HG03097 (cell line): Measurements from ENCODE around the gene CLNK.
"Not testable (repeated sequence)": the region's sequence is repeated elsewhere in the genome, so short reads cannot be mapped to it uniquely, and the experiment has no call there.

Experiments used
- ATAC-seq: cut with Tn5 transposase; IDR thresholded peaks from one replicate; pipeline ENCODE4 v1.9.1; 2021; ENCODE audit not compliant: unreplicated experiment, low FRiP score

CLNK gene

GRCh38 chr4:10614926-10615325 is 69.6 kb downstream of the CLNK start:
- not testable (repeated sequence) for ATAC-seq

GRCh38 chr4:10613926-10614478 is 70.6 kb downstream of the CLNK start:
- no peak for ATAC-seq

GRCh38 chr4:10612476-10612875 is 72.1 kb downstream of the CLNK start:
- ATAC-seq = no peak

GRCh38 chr4:10611673-10612072 is 72.9 kb downstream of the CLNK start:
- ATAC-seq = no peak

- no peak for ATAC-seq
These were observed 75.9 kb downstream of the CLNK start for GRCh38 chr4:10608501-10609219.

GRCh38 chr4:10607206-10607605 is 77.4 kb downstream of the CLNK start:
- ATAC-seq = no peak

- ATAC-seq = no peak
These were observed 77.9 kb downstream of the CLNK start for GRCh38 chr4:10606483-10607155.

- ATAC-seq = no peak
These were observed 78.7 kb downstream of the CLNK start for GRCh38 chr4:10605746-10606482.

- ATAC-seq = no peak
These were observed 79.5 kb downstream of the CLNK start for GRCh38 chr4:10605031-10605430.

- no peak for ATAC-seq
These were observed 85.0 kb downstream of the CLNK start for GRCh38 chr4:10599574-10599973.

GRCh38 chr4:10598829-10599228 is 85.7 kb downstream of the CLNK start:
- ATAC-seq = no peak

GRCh38 chr4:10596586-10597290 is 87.8 kb downstream of the CLNK start:
- no peak for ATAC-seq

GRCh38 chr4:10593130-10593529 is 91.4 kb downstream of the CLNK start:
- ATAC-seq = no peak

GRCh38 chr4:10590896-10591295 is 93.7 kb downstream of the CLNK start:
- ATAC-seq = no peak

GRCh38 chr4:10589799-10590198 is 94.8 kb downstream of the CLNK start:
- no peak for ATAC-seq

- ATAC-seq = no peak
These were observed 95.2 kb downstream of the CLNK start for GRCh38 chr4:10589321-10589720.

- no peak for ATAC-seq
These were observed 96.9 kb downstream of the CLNK start for GRCh38 chr4:10587697-10588096.

GRCh38 chr4:10587296-10587695 is 97.3 kb downstream of the CLNK start:
- ATAC-seq = no peak

- peak; percentile 53 for ATAC-seq
These were observed 100.5 kb downstream of the CLNK start for GRCh38 chr4:10584042-10584441.

- ATAC-seq = no peak
These were observed 101.6 kb downstream of the CLNK start for GRCh38 chr4:10582951-10583350.
